Mucosa of descending colon (tissue), 3 donors: ENCODE measurements around the gene PDE8B. TPM values are rescaled to one million over a fixed set of nuclear protein-coding genes. Genes with fewer than 3 reads are reported as not detected.
A peak's percentile ranks its signal among the peaks of the same experiment; 100 is the strongest.

ENCODE experiments used
- ATAC-seq: fragments of 200-7000 bp; cut with Tn5 transposase; one replicate; pipeline ENCODE4 v1.9.1; 2020; ENCODE audit warnings: mild to moderate bottlenecking, moderate library complexity
- DNase-seq, 3 donors: peaks; one replicate each; pipeline ENCODE4 v3.0.0-alpha.2; 2020
- H3K36me3 ChIP-seq: fragments of 200-600 bp; one replicate; pipeline ENCODE4 v1.8.0; 2021; ENCODE audit warnings: low read depth, mild to moderate bottlenecking
- H3K4me1 ChIP-seq: fragments of 200-600 bp; one replicate; pipeline ENCODE4 v1.8.0; 2021; ENCODE audit warnings: low read depth, mild to moderate bottlenecking
- H3K4me3 ChIP-seq: fragments of 200-600 bp; one replicate; pipeline ENCODE4 v1.8.0; 2021; ENCODE audit warnings: mild to moderate bottlenecking
- H3K9me3 ChIP-seq: fragments of 200-600 bp; one replicate; pipeline ENCODE4 v1.8.0; 2021; ENCODE audit warnings: mild to moderate bottlenecking
- CTCF ChIP-seq: fragments of 200-600 bp; IDR thresholded peaks from one replicate; pipeline ENCODE4 v1.8.0; 2022; ENCODE audit warnings: antibody characterized with exemption, mild to moderate bottlenecking
- intact Hi-C, 2 donors: fragments of 100-400 bp; cut with DNase I in 1 of 2; cut with micrococcal nuclease in 1 of 2; formaldehyde crosslinking; loops; one replicate each; pipeline versions ENCODE4 v1.11.0 to v1.11.1; 2022; cut with DNase I, micrococcal nuclease
- total RNA-seq, 3 donors: library from RNA; stranded (reverse); fragmentation: NEBNext Ultra II Directional in 2 of 3; extraction: Animal tissue kit (Norgen Biotek cat#: 25700) in 2 of 3; gene quantifications; one replicate each; pipeline versions ENCODE4 v1.2.1 to v1.2.4, GENCODE V29; 2021 to 2023
- donor health status: DM: no; HTN: no; CAD: no; lungs with moderate emphysema.
- donor health status: DM: no; HTN: no; CAD: no.
- donor health status: DM: no; HTN: yes; CAD: no.

The PDE8B gene
- total RNA-seq, 3 donors from 2014 or later: 0.52 to 6.9 (median 0.70) TPM

DNA sequence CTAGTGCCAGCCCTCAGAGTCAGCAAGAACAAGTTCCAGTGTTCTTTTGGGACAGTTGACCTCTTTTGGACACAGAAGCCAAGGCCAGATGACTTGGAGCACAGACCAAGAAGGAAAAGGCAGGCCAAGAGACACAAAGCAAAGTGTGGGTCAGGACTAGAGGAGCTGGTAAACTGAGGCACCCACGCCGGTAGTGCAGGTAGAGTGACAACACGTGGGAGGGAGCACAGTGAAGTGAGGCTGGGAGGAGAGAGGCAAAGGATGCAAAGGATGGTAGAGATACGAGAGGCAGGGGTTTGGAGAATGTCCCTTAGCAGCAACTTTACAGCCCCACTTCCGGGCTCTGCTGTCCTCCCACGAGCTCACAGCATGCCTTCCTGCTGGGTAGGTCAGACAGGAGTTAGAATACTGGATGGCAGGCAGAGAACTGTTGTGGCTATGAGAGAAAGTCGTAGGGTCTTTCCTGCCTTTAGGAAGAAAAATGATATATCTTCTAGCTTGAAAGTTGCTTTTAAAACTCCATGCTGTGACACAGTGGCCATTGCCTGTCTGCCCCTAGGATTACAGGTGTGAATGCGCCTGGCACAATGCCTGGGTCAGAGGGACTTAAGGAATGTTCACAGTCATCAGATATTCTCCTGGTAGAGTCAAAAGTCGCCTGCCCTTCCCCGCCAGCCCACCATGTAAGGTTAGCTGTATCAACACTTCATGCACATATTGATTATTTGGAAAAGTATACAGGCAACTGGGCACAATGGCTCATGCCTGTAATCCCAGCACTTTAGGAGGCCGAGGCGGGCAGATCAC is 97.9 kb downstream of the PDE8B start:
- intact Hi-C loops: no loop called here
- H3K9me3 ChIP-seq: no peaks in the 10 kb centered on the region
- H3K36me3 ChIP-seq: no peaks in the 10 kb centered on the region
- DNase-seq: no peak
- H3K4me1 ChIP-seq: no peaks in the 10 kb centered on the region
- no peak for ATAC-seq
- no peak overlapping the region for H3K4me3 ChIP-seq
- TF ChIP-seq CTCF: no peak

DNA sequence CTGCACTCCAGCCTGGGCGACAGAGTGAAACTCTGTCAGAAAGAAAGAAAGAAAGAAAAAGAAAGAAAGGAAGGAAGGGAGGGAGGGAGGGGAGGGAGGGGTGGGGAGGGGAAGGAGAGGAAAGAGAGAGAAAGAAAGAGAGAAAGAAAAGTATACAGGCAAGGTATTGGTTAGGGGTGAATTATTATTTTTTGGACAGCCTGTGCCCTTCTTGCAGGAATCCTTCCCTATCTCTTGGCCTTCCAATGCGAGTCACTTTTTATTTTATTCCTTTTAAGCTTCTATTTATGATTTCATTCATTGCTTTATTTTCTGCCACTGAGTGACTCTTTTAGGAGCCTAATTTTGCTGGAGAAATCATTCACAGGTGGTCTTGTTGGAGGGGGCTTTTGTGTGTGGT is 98.7 kb downstream of the PDE8B start:
- intact Hi-C loops: no loop called here
- ATAC-seq (no peak), DNase-seq (no peak)
- Histone ChIP-seq H3K36me3 (no peaks in the 10 kb centered on the region), H3K4me3 (no peak overlapping the region), H3K9me3 (no peaks in the 10 kb centered on the region), H3K4me1 (no peaks in the 10 kb centered on the region)
- TF ChIP-seq CTCF: no peak

GRCh38 chr5:77310494-77311213 is 100.2 kb downstream of the PDE8B start:
- DNase-seq (no peak), ATAC-seq (no peak)
- H3K36me3 ChIP-seq: no peaks in the 10 kb centered on the region
- no peak overlapping the region for H3K4me3 ChIP-seq
- no peaks in the 10 kb centered on the region for H3K9me3 ChIP-seq
- no peaks in the 10 kb centered on the region for H3K4me1 ChIP-seq
- intact Hi-C loops: no loop called here
- TF ChIP-seq CTCF: no peak

DNA sequence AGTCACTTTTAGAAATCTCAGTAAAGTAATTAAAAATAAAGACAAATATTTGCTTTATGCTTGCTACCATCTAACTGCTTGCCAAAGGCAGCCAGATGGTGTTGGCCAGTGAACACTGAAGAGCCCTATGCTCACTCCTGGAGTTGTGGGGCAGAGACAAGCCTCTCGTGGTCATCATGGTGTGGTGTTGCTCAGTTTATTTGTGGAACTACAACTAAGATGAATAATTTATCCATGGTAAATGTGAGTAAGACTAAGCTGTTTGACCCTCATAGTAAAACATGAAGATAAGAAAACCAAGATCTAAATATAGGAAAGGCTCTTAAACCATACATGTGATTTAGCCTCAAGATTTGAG is 100.7 kb downstream of the PDE8B start:
- intact Hi-C loops: no loop called here
- TF ChIP-seq CTCF: no peak
- no peaks in the 10 kb centered on the region for H3K36me3 ChIP-seq
- no peaks in the 10 kb centered on the region for H3K4me1 ChIP-seq
- no peaks in the 10 kb centered on the region for H3K9me3 ChIP-seq
- no peak overlapping the region for H3K4me3 ChIP-seq
- ATAC-seq (no peak), DNase-seq (no peak)

- Histone ChIP-seq H3K4me3 (no peak overlapping the region), H3K9me3 (no peaks in the 10 kb centered on the region), H3K4me1 (no peaks in the 10 kb centered on the region), H3K36me3 (no peaks in the 10 kb centered on the region)
- no peak for TF ChIP-seq CTCF
- intact Hi-C loops: no loop called here
- ATAC-seq: peak; percentile 83
- no peak for DNase-seq
Observed at GRCh38 chr5:77312413-77312812, 101.9 kb downstream of the PDE8B start.
